GM19468 (cell line): Measurements from ENCODE around the gene CTXND1.
"Not testable (repeated sequence)": the region's sequence is repeated elsewhere in the genome, so short reads cannot be mapped to it uniquely, and the experiment has no call there.

Experiments
- ATAC-seq: cut with Tn5 transposase; IDR thresholded peaks from one replicate; pipeline ENCODE4 v1.9.1; 2021; ENCODE audit warnings: mild to moderate bottlenecking, moderate library complexity, moderate number of reproducible peaks; ENCODE audit not compliant: unreplicated experiment; ENCODE audit errors: extremely low read depth

The CTXND1 gene

GRCh38 chr15:80252121-80252518 lies at the start of gene CTXND1:
Gene CTXND1 (minus strand): TSS chr15:80252213. CDS start chr15:80201949, 50,264 bp downstream.
- no peak for ATAC-seq

- ATAC-seq: no peak
These were observed 49.5 kb upstream of the CTXND1 start for GRCh38 chr15:80301472-80301871.

DNA sequence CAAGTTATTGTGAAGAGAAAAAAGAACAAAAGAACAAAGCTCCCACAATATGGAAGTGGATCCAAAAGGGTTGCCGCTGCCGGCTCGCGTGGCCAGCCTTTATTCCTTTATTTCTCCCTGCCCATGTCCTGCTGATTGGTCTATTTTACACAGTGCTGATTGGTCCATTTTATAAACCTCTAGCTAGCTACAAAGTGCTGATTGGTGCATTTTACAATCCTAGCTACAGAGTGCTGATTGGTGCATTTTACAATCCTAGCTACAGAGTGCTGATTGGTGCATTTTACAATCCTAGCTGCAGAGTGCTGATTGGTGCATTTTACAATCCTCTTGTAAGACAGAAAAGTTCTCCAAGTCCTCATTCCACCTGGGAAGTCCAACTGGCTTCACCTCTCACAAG lies 43.8 kb upstream of the CTXND1 start:
- ATAC-seq: not testable (repeated sequence)

DNA sequence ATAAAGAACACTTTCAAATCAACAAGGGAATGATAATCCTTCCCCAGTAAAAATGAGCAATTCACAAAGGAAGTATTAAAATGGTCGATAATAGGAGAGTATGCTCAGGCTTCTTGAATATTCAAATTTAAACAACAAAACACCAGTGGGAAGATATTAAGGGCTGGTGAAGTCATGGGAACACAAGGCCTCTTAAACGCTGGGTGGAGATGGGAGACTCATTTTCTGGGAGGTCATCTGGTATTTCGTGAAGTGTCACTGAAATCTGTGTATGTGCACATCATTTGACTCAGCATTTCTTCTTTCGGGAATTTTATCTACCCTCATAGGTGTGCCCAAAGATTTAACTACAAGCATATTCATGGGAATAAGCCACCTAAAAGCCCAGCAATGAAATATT lies 40.1 kb upstream of the CTXND1 start:
- ATAC-seq: no peak

- not testable (repeated sequence) for ATAC-seq
These were observed 38.9 kb upstream of the CTXND1 start for GRCh38 chr15:80290891-80291290.

DNA sequence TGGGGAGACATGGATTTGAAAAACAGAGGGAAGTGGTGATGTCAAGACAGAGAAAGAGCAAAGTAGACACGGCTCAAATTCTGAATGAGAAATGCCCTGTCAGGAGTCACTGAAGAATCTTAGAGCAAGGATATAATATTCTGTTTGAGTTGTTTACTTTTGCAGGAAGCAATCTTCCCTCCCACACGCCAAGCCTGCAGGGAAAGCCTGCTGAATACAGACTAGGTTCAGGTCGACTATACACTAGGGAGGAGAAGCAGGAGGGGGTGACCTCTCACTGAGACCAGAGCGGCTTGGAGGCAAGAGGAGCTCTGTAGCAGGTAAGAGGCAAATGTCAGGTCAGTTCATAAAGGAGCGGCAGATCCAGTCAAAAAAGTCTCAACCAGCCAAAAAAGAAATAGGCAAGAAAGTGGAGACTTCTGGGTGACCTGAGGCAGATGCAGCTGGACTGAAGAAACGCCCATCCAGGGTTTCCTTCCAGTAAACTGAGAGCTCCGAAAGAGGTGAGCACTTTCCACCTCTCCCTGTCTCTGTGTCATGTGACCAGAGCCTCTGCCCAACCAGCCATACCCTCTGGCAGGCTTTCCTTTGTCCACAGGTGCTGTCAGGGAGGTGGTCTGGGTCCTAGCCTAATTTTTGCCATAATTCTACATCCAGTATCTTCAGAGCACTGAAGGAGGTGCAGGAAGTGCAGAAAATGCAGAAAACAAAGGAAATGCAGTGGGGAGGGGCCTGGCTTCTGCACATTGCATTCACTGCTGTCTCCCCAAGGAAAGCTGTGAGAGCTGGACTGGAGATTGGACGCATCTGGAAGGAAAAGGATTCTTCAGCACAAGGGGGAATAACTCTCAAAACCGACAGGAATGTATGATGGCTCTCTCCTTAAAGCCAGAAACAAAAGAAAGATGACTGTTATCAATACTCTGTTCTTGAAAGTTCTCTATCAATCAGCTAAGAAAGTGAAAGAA lies 37.8 kb upstream of the CTXND1 start:
- no peak for ATAC-seq

DNA sequence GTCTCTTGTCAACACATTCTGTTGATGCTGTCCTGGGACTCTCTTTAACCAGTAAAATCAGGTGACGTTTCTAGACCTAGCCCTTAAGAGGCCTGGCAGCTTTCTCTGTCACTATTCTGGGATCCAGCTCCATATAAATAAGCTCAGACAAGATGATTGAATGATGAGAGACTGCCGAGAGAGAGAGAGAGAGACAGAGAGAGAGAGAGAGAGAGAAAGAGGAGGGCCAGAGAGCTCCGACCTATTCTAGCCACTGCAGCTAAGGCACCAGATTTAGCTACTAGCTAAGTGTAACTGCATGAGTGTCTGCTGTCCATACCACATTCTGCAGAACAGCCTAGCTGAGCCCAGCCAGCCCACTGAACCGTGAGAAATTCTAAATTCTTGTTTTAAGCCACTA lies 36.1 kb upstream of the CTXND1 start:
- no peak for ATAC-seq

GRCh38 chr15:80286055-80286454 lies 34.0 kb upstream of the CTXND1 start:
- no peak for ATAC-seq

DNA sequence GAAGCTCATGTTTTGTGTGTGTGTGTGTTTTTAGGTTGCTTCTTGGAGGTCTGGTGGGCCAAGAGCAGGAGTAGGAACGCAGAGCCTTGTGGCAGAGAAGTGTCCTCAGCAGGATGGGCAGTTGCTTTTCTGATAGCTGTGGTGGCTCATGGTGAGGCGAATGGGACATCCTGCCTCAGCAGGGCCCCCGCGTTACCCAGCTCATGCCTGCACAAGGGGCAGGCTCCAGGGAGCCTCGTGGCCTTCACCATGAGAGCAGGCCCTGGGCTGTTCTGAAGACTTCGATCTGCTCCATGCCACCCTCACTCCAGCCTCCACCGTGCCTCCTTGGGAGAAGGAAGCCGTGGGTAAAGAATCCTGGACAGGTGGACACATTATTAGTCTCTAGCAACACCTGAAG lies 33.4 kb upstream of the CTXND1 start:
- no peak for ATAC-seq

DNA sequence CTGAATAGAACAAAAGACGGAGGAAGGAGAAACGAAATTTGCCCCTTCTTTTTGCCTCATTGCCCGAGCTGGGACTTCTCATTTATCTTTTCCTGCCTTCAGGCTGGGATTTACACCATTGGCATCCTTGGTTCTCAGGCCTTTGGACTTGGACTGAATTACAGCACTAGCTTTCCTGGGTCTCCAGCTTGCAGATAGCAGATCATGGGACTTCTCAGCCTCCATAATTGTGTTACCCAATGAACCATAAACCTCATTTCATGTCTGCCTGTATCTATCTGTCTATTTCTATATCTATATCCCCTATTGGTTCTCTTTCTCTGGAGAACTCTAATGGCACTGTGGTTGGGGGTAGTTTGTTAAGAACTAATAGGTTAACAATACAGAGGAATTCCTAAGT lies 31.5 kb upstream of the CTXND1 start:
- no peak for ATAC-seq

DNA sequence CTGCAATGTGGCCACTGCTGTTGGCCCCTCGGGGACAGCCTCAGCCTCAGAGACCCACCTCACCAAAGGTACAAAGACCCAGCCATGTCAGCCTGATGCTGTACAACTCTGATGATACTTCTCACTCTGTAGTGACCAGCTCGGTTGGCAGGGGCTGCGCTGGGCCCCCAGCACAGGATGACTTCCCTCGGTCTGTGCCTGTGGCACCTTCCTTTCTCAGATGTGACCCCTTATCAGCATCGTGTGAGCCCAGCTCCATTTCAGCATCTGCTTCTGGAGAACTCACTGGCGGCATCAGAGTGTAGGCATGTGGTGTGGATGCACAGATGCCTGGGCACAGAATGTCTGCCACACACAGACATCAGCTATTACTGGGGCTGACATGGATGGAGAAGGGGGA lies 25.1 kb upstream of the CTXND1 start:
- no peak for ATAC-seq

DNA sequence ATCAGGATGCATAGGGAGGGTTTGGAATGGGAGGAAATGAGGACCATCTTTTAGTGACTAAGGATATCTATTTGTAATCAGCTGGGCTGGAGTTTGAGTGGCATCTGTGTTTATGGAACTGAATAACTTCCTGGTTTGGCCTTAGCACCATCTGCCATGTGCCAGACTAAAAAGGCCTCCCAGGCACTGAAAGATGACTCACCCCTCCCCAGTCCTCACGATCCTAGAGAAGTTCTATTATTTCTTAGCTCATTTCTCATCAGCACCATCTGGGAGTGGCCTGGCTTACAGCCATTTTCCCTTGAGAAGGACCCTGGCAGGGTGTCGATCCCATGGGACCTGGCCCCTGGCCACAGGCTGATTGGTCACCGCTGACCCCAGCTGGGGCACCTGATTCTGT lies 23.9 kb upstream of the CTXND1 start:
- no peak for ATAC-seq

- ATAC-seq: no peak
These were observed 23.0 kb upstream of the CTXND1 start for GRCh38 chr15:80274996-80275395.

GRCh38 chr15:80274554-80274953 lies 22.5 kb upstream of the CTXND1 start:
- ATAC-seq: no peak

DNA sequence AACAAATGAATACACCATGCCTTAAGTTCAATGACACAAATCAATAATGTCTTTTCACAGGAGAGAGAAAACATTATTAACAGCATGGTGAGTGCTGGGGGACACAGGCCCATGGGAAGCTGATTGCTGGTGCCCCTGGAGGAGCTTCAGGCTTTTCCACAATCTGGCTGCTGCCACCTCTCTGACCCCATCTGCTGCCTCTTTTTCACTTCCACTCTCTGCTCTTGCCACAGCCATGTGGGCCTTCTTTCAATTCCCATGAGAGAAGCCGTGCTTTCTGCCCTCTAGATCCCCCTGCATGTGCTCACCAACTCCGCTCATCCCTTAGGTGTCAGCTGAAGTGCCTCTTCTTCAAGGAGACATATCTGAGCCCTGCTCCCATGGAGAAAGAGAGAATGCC lies 21.0 kb upstream of the CTXND1 start:
- ATAC-seq: no peak

GRCh38 chr15:80270472-80270871 lies 18.5 kb upstream of the CTXND1 start:
- ATAC-seq: no peak

DNA sequence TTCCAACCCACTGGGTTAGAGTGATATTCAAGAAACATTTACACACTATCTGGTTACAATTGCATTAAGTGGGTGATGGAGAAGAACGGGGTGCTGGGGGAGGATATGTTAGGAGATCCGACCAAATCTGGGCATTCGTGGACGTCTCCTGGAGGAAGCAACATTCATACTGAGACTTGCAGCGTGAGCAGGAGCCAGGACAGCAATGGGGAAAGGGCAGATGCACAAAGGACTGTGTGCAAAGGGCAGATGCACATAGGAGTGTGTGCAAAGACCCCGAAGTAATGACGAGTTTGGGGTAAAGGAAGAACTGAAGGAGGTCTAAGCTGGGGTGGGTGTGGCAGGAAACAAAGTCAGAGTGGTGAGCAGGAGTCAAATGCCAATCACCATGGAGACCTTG lies 16.1 kb upstream of the CTXND1 start:
- ATAC-seq: no peak

- ATAC-seq: no peak
These were observed 15.6 kb upstream of the CTXND1 start for GRCh38 chr15:80267658-80268057.

GRCh38 chr15:80266745-80267144 lies 14.7 kb upstream of the CTXND1 start:
- no peak for ATAC-seq

DNA sequence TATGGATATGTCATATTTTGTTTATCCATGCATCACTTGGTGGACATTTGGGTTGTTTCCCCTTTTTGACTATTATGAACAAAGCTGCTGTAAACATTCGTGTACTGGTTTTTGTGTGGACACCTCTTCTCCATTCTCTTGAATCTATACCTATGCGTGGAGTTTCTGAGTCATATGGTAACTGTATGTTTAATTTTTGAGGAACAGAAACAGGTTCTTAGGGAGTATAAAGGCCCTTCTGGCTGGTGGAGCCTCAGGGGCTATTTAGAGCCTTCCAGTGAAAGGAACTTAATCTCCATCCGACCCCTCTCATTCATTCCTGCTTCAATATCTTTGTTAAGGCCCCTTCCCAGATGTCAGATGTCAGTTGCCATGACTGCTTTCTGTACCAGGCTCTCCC lies 14.1 kb upstream of the CTXND1 start:
- ATAC-seq: no peak

GRCh38 chr15:80265021-80265420 lies 13.0 kb upstream of the CTXND1 start:
- no peak for ATAC-seq

DNA sequence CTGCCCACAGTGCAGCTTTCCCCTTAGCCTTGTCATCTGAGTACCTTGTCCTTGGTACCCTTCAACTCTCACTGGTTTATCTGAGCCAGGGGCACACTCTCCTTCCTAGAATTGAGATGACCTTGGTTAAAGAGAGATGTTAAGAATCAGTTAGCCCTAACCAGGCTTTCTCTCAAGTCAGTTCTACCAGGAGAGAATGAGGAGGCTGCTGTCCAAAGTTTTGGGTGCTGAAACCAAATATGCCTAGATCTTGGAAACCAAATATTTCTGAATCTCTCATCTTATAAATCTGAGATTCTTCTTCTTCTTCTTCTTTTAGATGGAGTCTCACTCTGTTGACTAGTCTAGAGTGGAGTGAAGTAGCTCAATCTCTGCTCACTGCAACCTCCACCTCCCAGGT lies 12.0 kb upstream of the CTXND1 start:
- no peak for ATAC-seq
